MM.1S (cell line): ENCODE measurements around the gene TOR1AIP2.

ENCODE experiments used
- DNase-seq: peaks from one replicate; pipeline ENCODE4 v3.0.0-alpha.2; 2015
- H2AFZ ChIP-seq: fragments of 300-600 bp; sonication (generic); 2 replicates; pipeline ENCODE4 v1.6.0; 2016; ENCODE audit warnings: antibody characterized with exemption, low read length
- H3F3A ChIP-seq: fragments of 300-600 bp; sonication (generic); 2 replicates; pipeline ENCODE4 v1.6.1; 2016; ENCODE audit warnings: mild to moderate bottlenecking, antibody characterized with exemption, low read length, moderate library complexity, mixed read lengths; ENCODE audit not compliant: insufficient read depth
- H3K27ac ChIP-seq: fragments of 300-600 bp; sonication (generic); 2 replicates; pipeline ENCODE4 v1.5.1; 2016; ENCODE audit warnings: mild to moderate bottlenecking, low read length
- H3K27me3 ChIP-seq: fragments of 300-600 bp; sonication (generic); replicated peaks from 2 replicates; pipeline ENCODE4 v1.6.0; 2016; ENCODE audit warnings: low read length; ENCODE audit not compliant: insufficient read depth
- H3K36me3 ChIP-seq: fragments of 300-600 bp; sonication (generic); replicated peaks from 2 replicates; pipeline ENCODE4 v1.6.1; 2016; ENCODE audit warnings: mild to moderate bottlenecking, low read length, mixed read lengths; ENCODE audit not compliant: insufficient read depth
- H3K4me1 ChIP-seq: fragments of 300-600 bp; sonication (generic); 2 replicates; pipeline ENCODE4 v1.6.1; 2016; ENCODE audit warnings: low read length, mixed read lengths
- H3K4me2 ChIP-seq: fragments of 300-600 bp; sonication (generic); 2 replicates; pipeline ENCODE4 v1.6.0; 2016; ENCODE audit warnings: low read depth, low read length
- H3K4me3 ChIP-seq: fragments of 300-600 bp; sonication (generic); 2 replicates; pipeline ENCODE4 v1.5.1; 2016; ENCODE audit warnings: low read length, mixed read lengths
- H3K79me2 ChIP-seq: fragments of 300-600 bp; sonication (generic); 2 replicates; pipeline ENCODE4 v1.6.1; 2016; ENCODE audit warnings: mixed run types, low read length, mixed read lengths
- H3K9ac ChIP-seq: fragments of 300-600 bp; sonication (generic); 2 replicates; pipeline ENCODE4 v1.6.1; 2016; ENCODE audit warnings: low read length, mixed read lengths
- H3K9me2 ChIP-seq: fragments of 300-600 bp; sonication (generic); replicated peaks from 2 replicates; pipeline ENCODE4 v1.6.1; 2016; ENCODE audit warnings: mild to moderate bottlenecking, low read length, mixed read lengths; ENCODE audit not compliant: insufficient read depth
- H3K9me3 ChIP-seq: fragments of 300-600 bp; sonication (generic); replicated peaks from 2 replicates; pipeline ENCODE4 v1.6.1; 2016; ENCODE audit warnings: mild to moderate bottlenecking, low read length, mixed read lengths; ENCODE audit not compliant: insufficient read depth
- H4K20me1 ChIP-seq: fragments of 300-600 bp; sonication (generic); 2 replicates; pipeline ENCODE4 v1.6.1; 2016; ENCODE audit warnings: mild to moderate bottlenecking, low read length, moderate library complexity, mixed read lengths; ENCODE audit not compliant: insufficient read depth
- CTCF ChIP-seq: fragments of 300-600 bp; sonication (generic); IDR thresholded peaks from 2 replicates; pipeline ENCODE4 v1.5.1; 2016; ENCODE audit warnings: antibody characterized with exemption, low read length, mixed read lengths
- EZH2 ChIP-seq: fragments of 300-600 bp; sonication (generic); optimal IDR thresholded peaks from 2 replicates; pipeline ENCODE3; 2017; ENCODE audit warnings: low read depth, mild to moderate bottlenecking, antibody characterized with exemption, low read length, mixed read lengths
- EZH2phosphoT487 ChIP-seq: fragments of 300-600 bp; sonication (generic); IDR thresholded peaks from 2 replicates; pipeline ENCODE4 v1.6.1; 2018; ENCODE audit warnings: antibody characterized with exemption, low read length

TOR1AIP2 gene

GRCh38 chr1:179821524-179821923 lies 56.1 kb downstream of the TOR1AIP2 start:
- Histone ChIP-seq H3K4me1 (peaks cover 15% of the 10 kb centered on the region; the same call in 1 of the 2 replicates), H3K36me3 (no peaks in the 10 kb centered on the region), H3K9me3 (no peaks in the 10 kb centered on the region), H3K9me2 (no peaks in the 10 kb centered on the region), H3K27ac (no peak overlapping the region; the same call in 1 of the 2 replicates), H3K4me3 (no peak overlapping the region), H3K4me2 (no peak overlapping the region), H2AFZ (no peak overlapping the region), H3F3A (peaks cover 5% of the 10 kb centered on the region; the same call in 1 of the 2 replicates), H3K9ac (no peak overlapping the region), H3K27me3 (no peaks in the 10 kb centered on the region), H3K79me2 (no peaks in the 10 kb centered on the region), H4K20me1 (no peaks in the 10 kb centered on the region)
- TF ChIP-seq CTCF, result no peak
- no peak for TF ChIP-seq EZH2
- TF ChIP-seq EZH2phosphoT487, result no peak
- DNase-seq, result no peak

- H3K36me3 ChIP-seq, result no peaks in the 10 kb centered on the region
- H3K27ac ChIP-seq, result no peak overlapping the region
- no peak overlapping the region for H2AFZ ChIP-seq
- peaks cover 5% of the 10 kb centered on the region for H3F3A ChIP-seq
- no peak overlapping the region for H3K4me3 ChIP-seq
- H3K79me2 ChIP-seq, result no peaks in the 10 kb centered on the region
- no peak for DNase-seq
- H4K20me1 ChIP-seq, result no peaks in the 10 kb centered on the region
- no peaks in the 10 kb centered on the region for H3K9me2 ChIP-seq
- H3K4me2 ChIP-seq, result no peak overlapping the region
- no peak for TF ChIP-seq EZH2phosphoT487
- no peak for TF ChIP-seq EZH2
- no peak for TF ChIP-seq CTCF
- no peaks in the 10 kb centered on the region; the same call in 1 of the 2 replicates for H3K27me3 ChIP-seq
- H3K4me1 ChIP-seq, result peaks cover 18% of the 10 kb centered on the region; the same call in 1 of the 2 replicates
- no peak overlapping the region for H3K9ac ChIP-seq
- no peaks in the 10 kb centered on the region for H3K9me3 ChIP-seq
Observed at GRCh38 chr1:179820226-179820970, 57.2 kb downstream of the TOR1AIP2 start.

- H3K9me3 ChIP-seq, result no peaks in the 10 kb centered on the region
- no peaks in the 10 kb centered on the region for H3K36me3 ChIP-seq
- no peaks in the 10 kb centered on the region for H3K79me2 ChIP-seq
- peaks cover 5% of the 10 kb centered on the region for H3F3A ChIP-seq
- no peak for DNase-seq
- H3K27me3 ChIP-seq, result no peaks in the 10 kb centered on the region; the same call in 1 of the 2 replicates
- no peaks in the 10 kb centered on the region for H4K20me1 ChIP-seq
- no peak overlapping the region for H2AFZ ChIP-seq
- no peak overlapping the region for H3K27ac ChIP-seq
- peaks cover 26% of the 10 kb centered on the region for H3K4me1 ChIP-seq
- no peak for TF ChIP-seq EZH2phosphoT487
- TF ChIP-seq CTCF, result no peak
- no peak for TF ChIP-seq EZH2
- no peak overlapping the region for H3K9ac ChIP-seq
- no peak overlapping the region for H3K4me2 ChIP-seq
- H3K4me3 ChIP-seq, result no peak overlapping the region
- H3K9me2 ChIP-seq, result no peaks in the 10 kb centered on the region
Observed at GRCh38 chr1:179818743-179819173, 58.8 kb downstream of the TOR1AIP2 start.
